ENCODE data around the gene SUGP2. TPM values are rescaled to one million over a fixed set of nuclear protein-coding genes. Genes with fewer than 3 reads are reported as not detected.

The SUGP2 gene
- total and polyA plus RNA-seq, 9 of the 15 experiments (the other 6 are each of a cell fraction or from before 2014, with no cell fraction given), result 13.1 to 101 (median 63.1) TPM

DNA sequence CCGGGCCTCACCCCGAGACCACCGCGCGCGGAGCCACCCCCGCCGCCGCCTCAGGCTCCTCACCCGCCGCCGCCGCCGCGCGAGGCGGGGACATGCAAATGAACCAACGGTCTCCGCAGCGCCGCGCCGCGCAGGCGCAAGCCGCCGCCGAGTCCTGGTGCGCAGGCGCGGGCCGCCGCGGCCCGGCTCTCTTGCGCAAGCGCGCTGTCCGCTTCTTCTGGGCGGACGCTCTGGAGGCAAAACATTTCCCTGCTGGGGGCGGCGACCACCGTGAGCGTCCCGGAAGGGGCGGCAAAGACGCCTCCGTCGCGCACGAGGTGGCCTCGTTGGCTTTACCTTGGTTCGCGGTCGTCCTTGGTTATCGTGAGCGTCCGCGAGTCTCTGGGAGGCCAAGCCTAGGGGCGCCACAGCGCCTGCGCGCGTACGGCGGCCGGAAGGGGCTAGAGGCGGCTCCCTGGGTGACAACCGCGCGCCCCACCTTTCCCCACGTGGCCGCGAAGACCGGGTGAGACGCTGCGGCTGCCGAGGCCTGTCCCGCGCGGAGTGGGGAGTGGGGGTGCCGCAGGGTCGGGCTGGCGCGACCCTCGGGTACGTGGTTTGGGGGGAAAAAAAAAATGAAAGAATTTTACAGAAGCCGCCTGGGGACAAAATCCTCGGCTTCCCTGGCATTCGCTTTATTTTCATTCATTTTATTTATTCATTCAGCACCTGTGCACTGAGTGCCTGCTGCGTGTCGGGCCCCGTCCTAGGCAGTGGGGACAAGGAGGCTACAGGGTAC is at the start of gene SUGP2, which contains the start of gene ARMC6 (continued):
- no peak for TF ChIP-seq PCBP2 (IDR thresholded peaks at IDR 0.05; ENCODE audit: low read depth, low read length, poor library complexity, severe bottlenecking)
- TF ChIP-seq, protein P1, sequence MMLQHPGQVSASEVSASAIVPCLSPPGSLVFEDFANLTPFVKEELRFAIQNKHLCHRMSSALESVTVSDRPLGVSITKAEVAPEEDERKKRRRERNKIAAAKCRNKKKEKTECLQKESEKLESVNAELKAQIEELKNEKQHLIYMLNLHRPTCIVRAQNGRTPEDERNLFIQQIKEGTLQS (IDR thresholded peaks at IDR 0.05), result no peak
- TF ChIP-seq, protein P1 (CRISPR knock-in tag; conservative IDR thresholded peaks at IDR 0.05), result 0 out of 2 replicates have a peak, but pooled peaks have one; percentile 39
- no peak for TF ChIP-seq ZNF764 (CRISPR knock-in tag; IDR thresholded peaks at IDR 0.05; ENCODE audit: low read depth)
- peak; percentile 19 for TF ChIP-seq CCNT2 (IDR thresholded peaks at IDR 0.05; ENCODE audit: borderline replicate concordance, extremely low read depth, insufficient read length, low read depth, low read length)
- TF ChIP-seq REST (IDR thresholded peaks at IDR 0.05; ENCODE audit: borderline replicate concordance), result no peak; the same call in 1 of the 2 replicates
- peak; percentile 20; the same call in 1 of the 2 replicates for TF ChIP-seq REST (CRISPR knock-in tag; IDR thresholded peaks at IDR 0.05; ENCODE audit: low read depth)
- peak; percentile 23; the same call in 1 of the 2 replicates for TF ChIP-seq ZNF384 (IDR thresholded peaks at IDR 0.05; ENCODE audit: low read depth, low read length)
- peak; percentile 1 for TF ChIP-seq RBM25 (IDR thresholded peaks at IDR 0.05; ENCODE audit: low read depth, low read length, severe bottlenecking)
- TF ChIP-seq ARID4B (CRISPR knock-in tag; IDR thresholded peaks at IDR 0.05), result peak; percentile 97
- no peak for TF ChIP-seq FOXJ2 (tag; IDR thresholded peaks at IDR 0.05)
- TF ChIP-seq TAF1 (IDR thresholded peaks at IDR 0.05; ENCODE audit: control insufficient read depth, extremely low read depth, insufficient read depth, low read length, severe bottlenecking), result peak; percentile 58
- TF ChIP-seq ZFPM2 (CRISPR knock-in tag; IDR thresholded peaks at IDR 0.05), result no peak

Measured in K562 (cell line).